GM12878 (cell line): ENCODE results near the gene RFK. TPM values are rescaled to one million over a fixed set of nuclear protein-coding genes. Genes with fewer than 3 reads are reported as not detected.

Experiments
- ATAC-seq: fragments of 200-7000 bp; cut with Tn5 transposase; 3 replicates; pipeline ENCODE4 v1.9.1; 2020; ENCODE audit warnings: mild to moderate bottlenecking, moderate library complexity
- BruUV-seq: library from RNA; stranded (reverse); fragments of 400-500 nt; replicated peaks from 2 replicates; lab custom pipeline; 2021; lab: Mats Ljungman, UMichigan
- CTCF ChIA-PET: fragments of 300-600 bp; sonication (Branson Sonifier 250); formaldehyde crosslinking; extraction: SDS; loops from one replicate; lab custom pipeline; 2021; ENCODE audit warnings: inconsistent platforms; lab: Yijun Ruan, JAX
- POLR2A ChIA-PET: fragments of 350-600 bp; formaldehyde crosslinking; extraction: SDS; loops from one replicate; lab custom pipeline; 2021; ENCODE audit warnings: inconsistent platforms; lab: Charles Lee
- RAD21 ChIA-PET: fragments of 300-600 bp; sonication (Branson Sonifier 250); formaldehyde crosslinking; loops from one replicate; lab custom pipeline; 2023; ENCODE audit warnings: antibody characterized with exemption; ENCODE audit not compliant: unreplicated experiment; lab: Charles Lee
- SMC1A ChIA-PET: fragments of 300-600 bp; sonication (Branson Sonifier 250); formaldehyde crosslinking; loops from one replicate; lab custom pipeline; 2023; ENCODE audit not compliant: unreplicated experiment, uncharacterized antibody; lab: Charles Lee
- DNase-seq: peaks from one replicate; pipeline ENCODE4 v3.0.0-alpha.2; 2011; ENCODE audit warnings: low read depth, low spot score
- FAIRE-seq: peaks from 3 replicates; lab custom pipeline; 2011; peaks lifted over from hg19 to GRCh38; lab: Jason Lieb, UNC
- H2AFZ ChIP-seq: 2 replicates; pipeline ENCODE4 v1.6.0; 2011; ENCODE audit warnings: low read depth, low read length, control low read depth; ENCODE audit not compliant: control insufficient read depth
- H3K27ac ChIP-seq: 2 replicates; pipeline ENCODE4 v1.5.1; 2011; ENCODE audit warnings: control low read depth; ENCODE audit not compliant: control insufficient read depth, insufficient read depth
- H3K27me3 ChIP-seq, 2 experiments: replicated peaks in 1 of 2; 2 replicates each; pipeline versions ENCODE4 v1.6.0 to v1.6.1; 2011; ENCODE audit warnings: low read length in 1 of 2; ENCODE audit not compliant: control insufficient read depth in 2 of 2, insufficient read depth in 2 of 2
- H3K36me3 ChIP-seq, 2 experiments: 2 replicates each; pipeline ENCODE4 v1.5.1; 2011; ENCODE audit warnings: low read length in 1 of 2; ENCODE audit not compliant: control insufficient read depth in 2 of 2, insufficient read depth in 2 of 2
- H3K4me1 ChIP-seq: 2 replicates; pipeline ENCODE4 v1.6.1; 2011; ENCODE audit warnings: mild to moderate bottlenecking, low read length, moderate library complexity, mixed read lengths; ENCODE audit not compliant: control insufficient read depth, insufficient read depth
- H3K4me2 ChIP-seq: 2 replicates; pipeline ENCODE4 v1.6.0; 2011; ENCODE audit warnings: control low read depth; ENCODE audit not compliant: control insufficient read depth, insufficient read depth
- H3K4me3 ChIP-seq: fragments of 200-600 bp; sonication (generic); 2 replicates; pipeline ENCODE4 v1.5.1; 2016
- H3K79me2 ChIP-seq: 2 replicates; pipeline ENCODE4 v1.6.0; 2011; ENCODE audit warnings: low read length; ENCODE audit not compliant: control insufficient read depth, insufficient read depth
- H3K9ac ChIP-seq: 2 replicates; pipeline ENCODE4 v1.8.0; 2011; ENCODE audit warnings: low read length, control low read depth, mixed read lengths; ENCODE audit not compliant: control insufficient read depth, insufficient read depth
- H3K9me3 ChIP-seq: replicated peaks from 3 replicates; pipeline ENCODE4 v1.5.1; 2011; ENCODE audit warnings: mild to moderate bottlenecking, low read length; ENCODE audit not compliant: control insufficient read depth, insufficient read depth
- H4K20me1 ChIP-seq: 2 replicates; pipeline ENCODE4 v1.6.0; 2011; ENCODE audit not compliant: control insufficient read depth, insufficient read depth
- GATAD2B ChIP-seq: fragments of 450-650 bp; conservative IDR thresholded peaks from 2 replicates; pipeline ENCODE4 v1.6.1; 2017; ENCODE audit warnings: low read depth, mild to moderate bottlenecking, moderate library complexity
- HCFC1 ChIP-seq: fragments of 150-350 bp; IDR thresholded peaks from 2 replicates; pipeline ENCODE4 v1.6.1; 2014; ENCODE audit warnings: low read length
- IKZF2 ChIP-seq, 2 experiments: fragments of 450-650 bp; IDR thresholded peaks; 2 replicates each; pipeline ENCODE4 v1.6.1; 2017; ENCODE audit warnings: mild to moderate bottlenecking in 2 of 2, moderate library complexity in 2 of 2
- MYC ChIP-seq: IDR thresholded peaks from 2 replicates; pipeline ENCODE4 v1.6.1; 2011; ENCODE audit warnings: mild to moderate bottlenecking, low read length, moderate library complexity, inconsistent platforms; ENCODE audit not compliant: insufficient read depth, insufficient replicate concordance, insufficient read length, severe bottlenecking
- RAD21 ChIP-seq: IDR thresholded peaks from 2 replicates; pipeline ENCODE4 v1.6.1; 2011; ENCODE audit warnings: mild to moderate bottlenecking, low read depth, low read length, moderate library complexity; ENCODE audit not compliant: insufficient read depth
- SP1 ChIP-seq: IDR thresholded peaks from one replicate; pipeline ENCODE4 v1.6.1; 2011; ENCODE audit warnings: low read depth, low read length
- TBL1XR1 ChIP-seq: IDR thresholded peaks from 2 replicates; pipeline ENCODE4 v1.6.1; 2012; ENCODE audit warnings: low read depth, low read length, improper control_type of control experiment
- TCF12 ChIP-seq: IDR thresholded peaks from 2 replicates; pipeline ENCODE4 v1.6.1; 2011; ENCODE audit warnings: low read depth, mild to moderate bottlenecking, low read length
- WGBS: methylation state at CpG from one replicate; pipeline ENCODE4 v1.1.6; 2016; ENCODE audit warnings: low lambda C conversion rate; ENCODE audit not compliant: insufficient replicate concordance, insufficient coverage; ENCODE audit errors: missing lambda C conversion rate; 5-methylcytosine and 5-hydroxymethylcytosine counted together
- in situ Hi-C: fragments of 300-500 bp; cut with MboI; formaldehyde crosslinking; loops from 9 replicates; pipeline ENCODE4 v1.14.3; 2018; ENCODE audit warnings: mixed read lengths
- intact Hi-C: fragments of 100-400 bp; cut with micrococcal nuclease; formaldehyde crosslinking; loops from one replicate; pipeline ENCODE4 v1.14.2; 2022; ENCODE audit not compliant: unreplicated experiment
- polyA plus RNA-seq, 11 experiments: library from polyadenylated mRNA; depleted of rRNA in 4 of 11; unstranded in 6 of 11; stranded (reverse) in 5 of 11; fragments of >200 nt; fragmentation: Nextera tagmentation in 4 of 11; fragmentation: Illumina TruSeq in 1 of 11; extraction: Ambion mirVana in 4 of 11; extraction: Trizol in 1 of 11; gene quantifications; 1 replicate in 1 of 11; 2 replicates in 10 of 11; pipeline versions ENCODE4 v1.2.1 to v1.2.3, GENCODE V29; 2011 to 2016; ENCODE audit warnings: inconsistent platforms in 2 of 11, missing spikeins in 2 of 11, low read depth in 1 of 11
- total RNA-seq, 4 experiments: library from RNA; depleted of rRNA in 3 of 4; stranded (reverse); fragments of >200 nt in 3 of 4; fragmentation: Illumina TruSeq in 1 of 4; extraction: Trizol in 1 of 4; gene quantifications; 2 replicates each; pipeline versions ENCODE4 v1.2.1 to v1.2.3, GENCODE V29; 2013 to 2021
- TF ChIP-seq, protein P1 (sequence below): fragments of 450-650 bp; IDR thresholded peaks from 2 replicates; pipeline ENCODE4 v1.6.1; 2017; ENCODE audit warnings: mild to moderate bottlenecking, low read depth, inconsistent platforms; ENCODE audit not compliant: poor library complexity, severe bottlenecking
- TF ChIP-seq, protein P2 (sequence below): fragments of 450-650 bp; IDR thresholded peaks from 2 replicates; pipeline ENCODE4 v1.6.1; 2017; ENCODE audit warnings: mild to moderate bottlenecking, moderate library complexity
- TF ChIP-seq, protein P3 (sequence below): fragments of 450-650 bp; IDR thresholded peaks from 2 replicates; pipeline ENCODE4 v1.6.1; 2018; ENCODE audit warnings: borderline replicate concordance, mild to moderate bottlenecking; ENCODE audit not compliant: partially characterized antibody

RFK gene
- total and polyA plus RNA-seq, 10 of the 15 experiments (the other 5 are each of a cell fraction or from before 2014, with no cell fraction given) = 4.4 to 18.6 (median 11.6) TPM

DNA sequence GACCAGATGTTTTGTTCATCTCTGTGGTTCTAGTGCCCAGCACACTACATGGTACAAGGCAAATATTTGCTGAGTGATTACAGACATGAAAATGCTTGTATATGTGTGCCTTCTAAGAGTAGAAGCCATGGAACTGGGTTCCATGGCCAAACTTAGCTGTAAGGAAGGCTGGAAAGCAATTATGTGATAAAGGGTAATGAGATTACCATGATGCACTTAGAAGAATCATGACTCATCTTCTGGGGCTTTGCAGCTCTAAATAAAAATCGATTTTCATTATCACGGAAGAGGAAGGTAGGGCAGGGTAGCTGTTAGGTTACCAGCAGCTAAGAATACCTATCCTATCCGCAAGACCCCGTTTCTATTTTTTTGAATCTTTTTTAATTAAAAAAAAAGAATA, 28.0 kb downstream of the RFK start (continued):
- no peak for TF ChIP-seq GATAD2B
- TF ChIP-seq IKZF2 (IDR thresholded peaks at IDR 0.05) = no peak
- TF ChIP-seq, protein P1, sequence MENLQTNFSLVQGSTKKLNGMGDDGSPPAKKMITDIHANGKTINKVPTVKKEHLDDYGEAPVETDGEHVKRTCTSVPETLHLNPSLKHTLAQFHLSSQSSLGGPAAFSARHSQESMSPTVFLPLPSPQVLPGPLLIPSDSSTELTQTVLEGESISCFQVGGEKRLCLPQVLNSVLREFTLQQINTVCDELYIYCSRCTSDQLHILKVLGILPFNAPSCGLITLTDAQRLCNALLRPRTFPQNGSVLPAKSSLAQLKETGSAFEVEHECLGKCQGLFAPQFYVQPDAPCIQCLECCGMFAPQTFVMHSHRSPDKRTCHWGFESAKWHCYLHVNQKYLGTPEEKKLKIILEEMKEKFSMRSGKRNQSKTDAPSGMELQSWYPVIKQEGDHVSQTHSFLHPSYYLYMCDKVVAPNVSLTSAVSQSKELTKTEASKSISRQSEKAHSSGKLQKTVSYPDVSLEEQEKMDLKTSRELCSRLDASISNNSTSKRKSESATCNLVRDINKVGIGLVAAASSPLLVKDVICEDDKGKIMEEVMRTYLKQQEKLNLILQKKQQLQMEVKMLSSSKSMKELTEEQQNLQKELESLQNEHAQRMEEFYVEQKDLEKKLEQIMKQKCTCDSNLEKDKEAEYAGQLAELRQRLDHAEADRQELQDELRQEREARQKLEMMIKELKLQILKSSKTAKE = no peak
- TF ChIP-seq, protein P2, sequence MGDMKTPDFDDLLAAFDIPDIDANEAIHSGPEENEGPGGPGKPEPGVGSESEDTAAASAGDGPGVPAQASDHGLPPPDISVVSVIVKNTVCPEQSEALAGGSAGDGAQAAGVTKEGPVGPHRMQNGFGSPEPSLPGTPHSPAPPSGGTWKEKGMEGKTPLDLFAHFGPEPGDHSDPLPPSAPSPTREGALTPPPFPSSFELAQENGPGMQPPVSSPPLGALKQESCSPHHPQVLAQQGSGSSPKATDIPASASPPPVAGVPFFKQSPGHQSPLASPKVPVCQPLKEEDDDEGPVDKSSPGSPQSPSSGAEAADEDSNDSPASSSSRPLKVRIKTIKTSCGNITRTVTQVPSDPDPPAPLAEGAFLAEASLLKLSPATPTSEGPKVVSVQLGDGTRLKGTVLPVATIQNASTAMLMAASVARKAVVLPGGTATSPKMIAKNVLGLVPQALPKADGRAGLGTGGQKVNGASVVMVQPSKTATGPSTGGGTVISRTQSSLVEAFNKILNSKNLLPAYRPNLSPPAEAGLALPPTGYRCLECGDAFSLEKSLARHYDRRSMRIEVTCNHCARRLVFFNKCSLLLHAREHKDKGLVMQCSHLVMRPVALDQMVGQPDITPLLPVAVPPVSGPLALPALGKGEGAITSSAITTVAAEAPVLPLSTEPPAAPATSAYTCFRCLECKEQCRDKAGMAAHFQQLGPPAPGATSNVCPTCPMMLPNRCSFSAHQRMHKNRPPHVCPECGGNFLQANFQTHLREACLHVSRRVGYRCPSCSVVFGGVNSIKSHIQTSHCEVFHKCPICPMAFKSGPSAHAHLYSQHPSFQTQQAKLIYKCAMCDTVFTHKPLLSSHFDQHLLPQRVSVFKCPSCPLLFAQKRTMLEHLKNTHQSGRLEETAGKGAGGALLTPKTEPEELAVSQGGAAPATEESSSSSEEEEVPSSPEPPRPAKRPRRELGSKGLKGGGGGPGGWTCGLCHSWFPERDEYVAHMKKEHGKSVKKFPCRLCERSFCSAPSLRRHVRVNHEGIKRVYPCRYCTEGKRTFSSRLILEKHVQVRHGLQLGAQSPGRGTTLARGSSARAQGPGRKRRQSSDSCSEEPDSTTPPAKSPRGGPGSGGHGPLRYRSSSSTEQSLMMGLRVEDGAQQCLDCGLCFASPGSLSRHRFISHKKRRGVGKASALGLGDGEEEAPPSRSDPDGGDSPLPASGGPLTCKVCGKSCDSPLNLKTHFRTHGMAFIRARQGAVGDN = no peak
- no peak for TF ChIP-seq TBL1XR1
- TF ChIP-seq HCFC1 = no peak

DNA sequence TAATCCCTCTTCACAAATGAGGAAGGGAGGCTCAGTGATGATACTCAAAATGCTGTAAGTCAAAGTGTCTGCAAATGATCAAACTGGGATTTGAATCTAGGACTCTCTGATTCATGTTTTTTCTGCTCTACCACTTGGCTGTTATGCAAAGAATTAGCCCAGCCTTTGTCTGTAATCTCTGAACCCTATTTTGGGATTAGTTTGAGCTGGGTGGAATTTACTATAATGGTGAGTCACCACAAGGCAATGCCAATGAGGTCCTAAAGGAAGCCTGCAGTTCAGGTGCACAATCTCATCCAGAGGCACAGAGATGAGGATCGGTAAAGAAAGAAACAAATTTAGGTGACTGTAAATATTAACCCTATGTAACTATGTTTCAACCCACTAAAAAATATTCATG, 29.2 kb downstream of the RFK start:
- H3K27ac ChIP-seq = no peak overlapping the region
- no peak overlapping the region for H2AFZ ChIP-seq
- ATAC-seq (no peak), DNase-seq (no peak), FAIRE-seq (no peak)
- no peaks in the 10 kb centered on the region for H4K20me1 ChIP-seq
- WGBS = 94% methylated on average over 1 of the region's 1 CpG
- no peaks in the 10 kb centered on the region for H3K36me3 ChIP-seq
- H3K9me3 ChIP-seq = no peaks in the 10 kb centered on the region
- no peak overlapping the region for H3K4me3 ChIP-seq
- H3K79me2 ChIP-seq = no peaks in the 10 kb centered on the region
- peaks cover 4% of the 10 kb centered on the region for H3K4me1 ChIP-seq
- no TSS peak for BruUV-seq
- in situ Hi-C loops (no loop called here), intact Hi-C loops (no loop called here)
- H3K27me3 ChIP-seq = no peaks in the 10 kb centered on the region; a peak in 1 of 4 replicates
- SMC1A ChIA-PET = no interaction called here
- RAD21 ChIA-PET = no interaction called here
- H3K9ac ChIP-seq = no peak overlapping the region
- CTCF ChIA-PET = no interaction called here
- POLR2A ChIA-PET = no interaction called here
- no peak overlapping the region for H3K4me2 ChIP-seq
- TF ChIP-seq SP1 (no peak), RAD21 (no peak), MYC (no peak), TCF12 (no peak), IKZF2 (IDR thresholded peaks at IDR 0.05) (no peak)
- TF ChIP-seq, protein P3, sequence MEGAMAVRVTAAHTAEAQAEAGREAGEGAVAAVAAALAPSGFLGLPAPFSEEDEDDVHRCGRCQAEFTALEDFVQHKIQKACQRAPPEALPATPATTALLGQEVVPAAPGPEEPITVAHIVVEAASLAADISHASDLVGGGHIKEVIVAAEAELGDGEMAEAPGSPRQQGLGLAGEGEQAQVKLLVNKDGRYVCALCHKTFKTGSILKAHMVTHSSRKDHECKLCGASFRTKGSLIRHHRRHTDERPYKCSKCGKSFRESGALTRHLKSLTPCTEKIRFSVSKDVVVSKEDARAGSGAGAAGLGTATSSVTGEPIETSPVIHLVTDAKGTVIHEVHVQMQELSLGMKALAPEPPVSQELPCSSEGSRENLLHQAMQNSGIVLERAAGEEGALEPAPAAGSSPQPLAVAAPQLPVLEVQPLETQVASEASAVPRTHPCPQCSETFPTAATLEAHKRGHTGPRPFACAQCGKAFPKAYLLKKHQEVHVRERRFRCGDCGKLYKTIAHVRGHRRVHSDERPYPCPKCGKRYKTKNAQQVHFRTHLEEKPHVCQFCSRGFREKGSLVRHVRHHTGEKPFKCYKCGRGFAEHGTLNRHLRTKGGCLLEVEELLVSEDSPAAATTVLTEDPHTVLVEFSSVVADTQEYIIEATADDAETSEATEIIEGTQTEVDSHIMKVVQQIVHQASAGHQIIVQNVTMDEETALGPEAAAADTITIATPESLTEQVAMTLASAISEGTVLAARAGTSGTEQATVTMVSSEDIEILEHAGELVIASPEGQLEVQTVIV = no peak
